Heart left ventricle (tissue), 13 donors: Measurements from ENCODE around the gene PRR23E.

Experiments used
- POLR2A ChIP-seq, 2 donors: fragments of 450-650 bp; IDR thresholded peaks; one replicate each; pipeline ENCODE4 v1.6.1; 2017; ENCODE audit warnings: antibody characterized with exemption in 2 of 2, mild to moderate bottlenecking in 2 of 2, moderate library complexity in 2 of 2
- TF ChIP-seq, protein P1 (sequence below), 12 donors: fragments of 200-600 bp; sonication (generic) in 4 of 12; IDR thresholded peaks; one replicate each; pipeline versions ENCODE4 v1.5.0 to v1.8.0; 2018 to 2022; ENCODE audit warnings: antibody characterized with exemption in 12 of 12, mild to moderate bottlenecking in 5 of 12
- donor health status: ischemic (EF 13 %, LVEDD 7.1; RV severe dilation, severe dysfunction).
- donor health status: DM: no; HTN: yes; CAD: no.
- donor health status: DM: no; HTN: no; CAD: no.
- donor health status: ischemic (EF 25% LVEDD 6.9; RV normal size, moderate dysfunction).
- donor health status: ischemic (EF 25% LVEDD 5.7; RV mildly dilated, moderate dysfunction).
- donor health status: ischemic (EF 35%, LVEDD 5.7; RV mildly dilated, moderate dysfunction).
- donor health status: nonischemic (EF 11% LVEDD 7.7; RV severe dilation, severe dysfunction).
- donor health status: DM: yes; HTN: yes; CAD: no.
- donor health status: PGD.
- donor health status: ischemic (EF 29% LVEDD 5.4; RV normal size, mild dysfunction).
- donor health status: nonischemic (EF 23%, LVEDD 6.1; RV moderate dilation, normal function).

DNA sequence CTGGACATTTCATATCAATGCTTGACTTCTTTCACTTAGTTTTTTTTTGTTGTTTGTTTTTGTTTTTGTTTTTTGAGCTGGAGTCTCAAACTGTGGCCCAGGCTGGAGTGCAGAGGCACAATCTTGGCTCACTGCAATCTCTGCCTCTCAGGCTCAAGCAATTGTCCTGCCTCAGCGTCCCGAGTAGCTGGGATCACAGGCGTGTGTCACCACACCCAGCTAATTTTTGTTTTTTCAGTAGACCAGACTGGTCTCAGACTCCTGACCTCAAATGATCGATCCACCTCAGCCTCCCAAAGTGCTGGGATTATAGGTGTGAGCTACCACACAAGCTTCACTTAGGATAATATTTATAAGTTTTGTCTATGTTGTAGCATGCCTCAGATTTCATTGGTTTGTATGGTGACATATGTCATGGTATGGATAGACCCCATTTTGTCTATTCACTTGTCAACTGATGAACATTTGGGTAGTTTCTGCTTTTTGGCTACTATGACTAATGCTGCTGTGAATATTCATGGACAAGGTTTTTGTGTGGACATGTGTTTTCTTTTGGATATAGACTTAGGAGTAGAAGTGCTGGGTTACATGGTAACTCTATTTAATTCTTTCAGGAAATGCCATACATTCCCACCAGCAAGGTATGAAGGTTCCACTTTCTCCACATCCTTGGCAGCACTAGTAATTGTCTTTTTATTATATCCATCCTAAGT, 6.8 kb upstream of the PRR23E start:
- TF ChIP-seq POLR2A (IDR thresholded peaks at IDR 0.05) = no peak
- TF ChIP-seq, protein P1, sequence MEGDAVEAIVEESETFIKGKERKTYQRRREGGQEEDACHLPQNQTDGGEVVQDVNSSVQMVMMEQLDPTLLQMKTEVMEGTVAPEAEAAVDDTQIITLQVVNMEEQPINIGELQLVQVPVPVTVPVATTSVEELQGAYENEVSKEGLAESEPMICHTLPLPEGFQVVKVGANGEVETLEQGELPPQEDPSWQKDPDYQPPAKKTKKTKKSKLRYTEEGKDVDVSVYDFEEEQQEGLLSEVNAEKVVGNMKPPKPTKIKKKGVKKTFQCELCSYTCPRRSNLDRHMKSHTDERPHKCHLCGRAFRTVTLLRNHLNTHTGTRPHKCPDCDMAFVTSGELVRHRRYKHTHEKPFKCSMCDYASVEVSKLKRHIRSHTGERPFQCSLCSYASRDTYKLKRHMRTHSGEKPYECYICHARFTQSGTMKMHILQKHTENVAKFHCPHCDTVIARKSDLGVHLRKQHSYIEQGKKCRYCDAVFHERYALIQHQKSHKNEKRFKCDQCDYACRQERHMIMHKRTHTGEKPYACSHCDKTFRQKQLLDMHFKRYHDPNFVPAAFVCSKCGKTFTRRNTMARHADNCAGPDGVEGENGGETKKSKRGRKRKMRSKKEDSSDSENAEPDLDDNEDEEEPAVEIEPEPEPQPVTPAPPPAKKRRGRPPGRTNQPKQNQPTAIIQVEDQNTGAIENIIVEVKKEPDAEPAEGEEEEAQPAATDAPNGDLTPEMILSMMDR (IDR thresholded peaks at IDR 0.05) = no peak
